ENCODE results near the gene GRIK4. TPM values are rescaled to one million over a fixed set of nuclear protein-coding genes. Genes with fewer than 3 reads are reported as not detected.

The GRIK4 gene
- total RNA-seq, 4 donors from 2014 or later, result 0.57 to 0.85 TPM; not detected in 2

DNA sequence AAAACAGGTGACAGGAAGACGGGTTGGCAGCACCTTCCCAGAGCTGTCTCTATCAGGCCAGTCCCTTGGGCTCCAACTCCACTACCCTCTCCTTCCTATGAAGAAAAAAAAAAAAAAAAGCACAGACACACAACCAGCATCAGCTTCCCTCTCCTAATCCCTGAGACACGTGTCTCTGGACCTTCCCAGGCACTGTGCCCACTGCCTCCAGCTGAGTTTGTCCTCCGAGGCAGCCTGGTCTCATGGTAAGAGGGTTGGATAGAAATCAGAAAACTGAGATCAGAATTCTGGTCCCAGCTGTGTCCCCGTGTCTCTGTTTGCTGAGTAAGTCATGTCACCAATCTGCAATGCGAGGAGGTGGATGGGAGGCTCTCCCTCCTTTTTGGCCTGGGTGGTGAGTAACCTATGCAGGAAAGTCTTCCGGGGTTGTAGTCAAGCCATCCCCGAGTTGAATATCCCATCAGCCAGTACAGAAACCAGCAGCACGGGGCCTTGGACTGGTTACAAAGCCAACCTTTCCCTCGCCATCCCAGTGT is 318.6 kb downstream of the GRIK4 start:
- TF ChIP-seq, protein P1, sequence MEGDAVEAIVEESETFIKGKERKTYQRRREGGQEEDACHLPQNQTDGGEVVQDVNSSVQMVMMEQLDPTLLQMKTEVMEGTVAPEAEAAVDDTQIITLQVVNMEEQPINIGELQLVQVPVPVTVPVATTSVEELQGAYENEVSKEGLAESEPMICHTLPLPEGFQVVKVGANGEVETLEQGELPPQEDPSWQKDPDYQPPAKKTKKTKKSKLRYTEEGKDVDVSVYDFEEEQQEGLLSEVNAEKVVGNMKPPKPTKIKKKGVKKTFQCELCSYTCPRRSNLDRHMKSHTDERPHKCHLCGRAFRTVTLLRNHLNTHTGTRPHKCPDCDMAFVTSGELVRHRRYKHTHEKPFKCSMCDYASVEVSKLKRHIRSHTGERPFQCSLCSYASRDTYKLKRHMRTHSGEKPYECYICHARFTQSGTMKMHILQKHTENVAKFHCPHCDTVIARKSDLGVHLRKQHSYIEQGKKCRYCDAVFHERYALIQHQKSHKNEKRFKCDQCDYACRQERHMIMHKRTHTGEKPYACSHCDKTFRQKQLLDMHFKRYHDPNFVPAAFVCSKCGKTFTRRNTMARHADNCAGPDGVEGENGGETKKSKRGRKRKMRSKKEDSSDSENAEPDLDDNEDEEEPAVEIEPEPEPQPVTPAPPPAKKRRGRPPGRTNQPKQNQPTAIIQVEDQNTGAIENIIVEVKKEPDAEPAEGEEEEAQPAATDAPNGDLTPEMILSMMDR (IDR thresholded peaks at IDR 0.05; ENCODE audit: low read depth), result no peak

DNA sequence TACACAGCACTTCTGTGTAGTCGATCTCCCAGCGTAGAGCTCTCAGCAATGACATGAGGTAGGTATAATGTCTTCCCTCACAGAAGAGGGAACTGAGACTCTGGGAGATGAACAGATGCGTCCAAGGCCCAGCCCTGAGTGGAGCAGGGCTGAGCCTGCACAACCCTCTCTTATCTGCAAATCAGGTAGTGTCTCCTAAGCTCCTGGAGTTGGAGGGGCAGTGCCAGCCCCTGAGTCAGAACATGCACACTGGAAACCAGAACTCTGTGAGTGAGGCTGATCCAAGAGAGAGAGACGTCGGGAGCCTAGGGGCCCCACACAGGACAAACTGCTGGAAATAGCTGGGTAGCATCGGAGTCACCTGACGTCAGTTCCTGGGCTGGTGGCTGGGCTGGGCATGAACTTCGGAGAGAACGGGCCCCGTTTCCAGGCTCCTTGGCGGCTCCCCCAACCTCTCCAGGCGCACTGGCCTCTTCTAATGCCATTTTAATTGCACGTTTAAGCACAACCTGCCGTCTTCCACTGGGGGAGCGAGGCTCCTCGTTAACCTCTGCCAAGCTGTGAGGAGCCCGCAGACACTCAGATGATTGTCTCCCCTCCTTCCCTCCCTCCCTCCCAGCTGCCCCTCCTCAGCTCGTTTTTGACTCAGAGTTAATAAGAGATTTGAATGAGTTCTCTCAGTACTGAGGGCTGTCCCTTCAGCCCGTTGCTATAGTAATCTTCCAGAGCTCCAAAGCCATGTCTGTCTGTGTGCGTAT is 321.1 kb downstream of the GRIK4 start:
- TF ChIP-seq, protein P1 (IDR thresholded peaks at IDR 0.05; ENCODE audit: low read depth), result no peak

DNA sequence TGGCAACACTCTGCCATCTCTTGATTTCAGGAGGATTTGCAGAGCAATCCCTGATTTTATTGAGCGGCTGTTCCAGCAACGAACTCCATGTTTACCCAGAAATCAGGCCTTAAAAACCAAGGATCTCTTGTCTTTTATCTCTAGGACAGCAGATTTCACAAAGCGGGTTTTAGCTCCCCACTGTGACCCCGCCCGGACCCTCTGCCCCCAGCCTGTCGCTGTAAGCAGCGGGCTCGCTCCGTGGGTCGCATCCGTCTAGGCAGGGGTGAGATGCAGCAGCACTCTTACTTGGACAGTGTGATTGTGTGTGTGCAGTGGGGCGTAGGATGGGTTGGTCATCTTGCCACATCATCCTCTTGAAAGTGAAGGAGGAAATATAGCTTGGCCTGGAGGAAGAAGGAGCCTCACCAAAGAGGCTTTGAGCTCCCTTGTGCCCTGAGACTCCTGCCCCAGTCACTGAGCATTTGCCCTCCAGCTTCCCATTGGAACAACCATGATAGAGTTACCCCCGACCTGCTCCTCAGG is 323.2 kb downstream of the GRIK4 start:
- TF ChIP-seq, protein P1 (IDR thresholded peaks at IDR 0.05; ENCODE audit: low read depth), result no peak

DNA sequence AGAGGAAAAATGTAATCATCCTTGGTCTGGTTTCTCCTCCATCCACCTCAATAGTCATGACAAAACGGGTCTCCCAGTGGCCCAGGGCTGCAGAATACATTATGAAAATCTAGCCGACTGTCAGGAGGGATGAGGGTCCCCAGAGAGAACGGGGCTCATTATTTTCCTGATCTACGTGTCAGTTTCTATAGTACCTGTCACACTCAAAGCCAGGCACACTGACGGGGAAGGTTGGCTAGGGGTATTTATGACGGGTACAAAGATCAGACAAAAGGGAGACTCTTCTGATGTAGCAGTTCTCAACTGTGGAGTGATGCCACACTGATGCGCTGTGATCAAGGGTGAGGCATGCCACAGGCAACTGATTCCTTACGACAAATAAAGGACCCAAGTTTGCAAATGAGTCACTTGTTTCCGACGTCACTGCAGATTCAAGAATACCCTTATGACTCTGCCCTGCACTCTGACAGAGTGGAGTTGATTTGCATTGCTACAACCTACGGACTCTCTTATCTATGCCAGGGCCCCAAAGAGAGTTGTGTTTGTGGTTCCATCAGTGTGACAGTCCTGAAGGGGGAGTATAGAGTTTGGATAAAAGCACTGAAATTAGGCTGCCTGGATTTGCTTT is 324.2 kb downstream of the GRIK4 start:
- TF ChIP-seq, protein P1 (IDR thresholded peaks at IDR 0.05; ENCODE audit: low read depth), result no peak

DNA sequence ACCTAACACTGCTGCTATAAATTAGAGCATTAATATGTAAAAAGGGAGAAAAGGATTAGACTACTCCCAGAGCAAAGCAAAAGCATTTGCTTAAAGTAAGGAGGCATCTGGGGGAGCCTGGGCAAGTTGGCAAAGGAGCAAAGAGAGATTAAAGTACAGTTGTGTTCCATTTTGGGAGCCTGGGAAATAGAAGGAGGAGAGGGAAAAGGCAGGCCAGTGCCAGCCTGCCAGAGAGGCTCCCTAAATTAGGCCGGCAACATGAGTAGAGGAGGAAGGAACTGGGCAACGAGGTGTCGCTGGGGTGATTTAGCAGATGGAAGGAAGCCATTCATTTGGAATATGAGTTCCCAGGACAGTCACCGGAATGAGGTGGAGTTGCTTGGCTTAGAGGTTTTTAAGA is 326.1 kb downstream of the GRIK4 start:
- TF ChIP-seq, protein P1 (IDR thresholded peaks at IDR 0.05; ENCODE audit: low read depth), result no peak

DNA sequence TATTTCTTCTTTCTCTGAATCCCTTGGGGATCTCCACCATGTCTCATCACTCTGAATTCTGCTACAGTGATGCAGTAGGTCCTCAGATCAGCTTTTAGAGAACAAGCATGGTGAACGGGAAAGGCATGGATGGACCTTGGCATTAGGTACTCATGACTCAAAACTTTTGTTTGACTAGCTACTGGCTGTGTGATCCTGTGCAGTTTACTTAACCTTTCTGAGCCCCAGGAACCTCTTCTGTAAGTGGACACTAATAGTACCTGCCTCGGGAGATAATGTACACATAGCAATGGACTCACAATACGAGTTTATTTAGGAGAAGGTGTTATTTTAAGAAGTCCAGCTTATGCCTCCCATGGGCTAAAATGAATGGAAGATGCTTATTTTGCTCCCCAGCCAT is 327.7 kb downstream of the GRIK4 start:
- TF ChIP-seq, protein P1 (IDR thresholded peaks at IDR 0.05; ENCODE audit: low read depth), result no peak

DNA sequence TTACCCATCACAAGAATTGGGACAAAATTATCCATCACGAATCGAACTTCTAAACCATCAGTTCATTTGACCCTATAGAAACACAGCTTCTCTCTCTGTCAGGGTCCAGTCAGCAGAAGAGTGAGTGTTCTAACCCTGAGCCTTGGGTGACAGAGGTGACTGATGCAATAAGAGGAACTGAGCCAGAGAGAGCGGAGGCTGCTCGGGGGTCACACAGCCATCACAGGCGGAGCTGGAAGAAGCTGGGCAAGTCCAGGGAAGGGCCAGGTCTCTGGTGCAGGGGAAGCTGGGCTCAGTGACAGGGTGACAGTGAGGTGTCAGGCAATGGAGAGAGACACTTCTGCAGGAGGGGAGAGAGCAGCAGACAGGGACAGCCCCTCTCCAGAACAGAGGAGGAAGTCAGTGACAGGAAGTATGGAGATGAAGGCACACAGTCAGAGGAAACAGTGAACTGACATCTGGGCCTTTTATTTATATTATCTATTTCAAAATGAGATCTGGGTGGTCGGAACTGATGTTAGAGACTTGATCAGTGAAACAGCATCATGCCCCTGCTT is 328.4 kb downstream of the GRIK4 start:
- TF ChIP-seq, protein P1 (IDR thresholded peaks at IDR 0.05; ENCODE audit: low read depth), result no peak
